Kidney capillary endothelial cell (primary cell): ENCODE data around the gene PLSCR4.

Experiments used
- DNase-seq: peaks from one replicate; pipeline ENCODE4 v3.0.0-alpha.2; 2018; ENCODE audit warnings: low spot score

PLSCR4 gene

GRCh38 chr3:146195030-146195429 lies 55.9 kb downstream of the PLSCR4 start:
- DNase-seq, result no peak

- no peak for DNase-seq
Observed at GRCh38 chr3:146191051-146191450, 59.9 kb downstream of the PLSCR4 start.

GRCh38 chr3:146189519-146190173 lies 61.3 kb downstream of the PLSCR4 start:
- DNase-seq, result peak; percentile 67

- DNase-seq, result peak; percentile 32
Observed at GRCh38 chr3:146187334-146187950, 63.5 kb downstream of the PLSCR4 start.

GRCh38 chr3:146184241-146185015 lies 66.5 kb downstream of the PLSCR4 start:
- DNase-seq, result no peak

GRCh38 chr3:146181216-146181615 lies 69.7 kb downstream of the PLSCR4 start:
- no peak for DNase-seq

- no peak for DNase-seq
Observed at GRCh38 chr3:146180376-146180775, 70.5 kb downstream of the PLSCR4 start.

- no peak for DNase-seq
Observed at GRCh38 chr3:146178006-146178689, 72.8 kb downstream of the PLSCR4 start.

GRCh38 chr3:146177519-146177918 lies 73.4 kb downstream of the PLSCR4 start:
- no peak for DNase-seq

- peak; percentile 95 for DNase-seq
Observed at GRCh38 chr3:146177072-146177471, 73.8 kb downstream of the PLSCR4 start.

- DNase-seq, result no peak
Observed at GRCh38 chr3:146172586-146172985, 78.3 kb downstream of the PLSCR4 start.

- DNase-seq, result no peak
Observed at GRCh38 chr3:146170591-146170990, 80.3 kb downstream of the PLSCR4 start.

GRCh38 chr3:146169891-146170290 lies 81.0 kb downstream of the PLSCR4 start:
- DNase-seq, result no peak

- DNase-seq, result no peak
Observed at GRCh38 chr3:146166826-146167225, 84.1 kb downstream of the PLSCR4 start.

GRCh38 chr3:146166415-146166821 lies 84.5 kb downstream of the PLSCR4 start:
- DNase-seq, result no peak

- no peak for DNase-seq
Observed at GRCh38 chr3:146165877-146166276, 85.0 kb downstream of the PLSCR4 start.

GRCh38 chr3:146164971-146165769 lies 85.7 kb downstream of the PLSCR4 start:
- no peak for DNase-seq

GRCh38 chr3:146164506-146164905 lies 86.4 kb downstream of the PLSCR4 start:
- DNase-seq, result no peak

GRCh38 chr3:146164071-146164470 lies 86.8 kb downstream of the PLSCR4 start:
- DNase-seq, result no peak

- DNase-seq, result no peak
Observed at GRCh38 chr3:146163584-146163983, 87.3 kb downstream of the PLSCR4 start.

GRCh38 chr3:146162561-146162960 lies 88.3 kb downstream of the PLSCR4 start:
- DNase-seq, result no peak

- DNase-seq, result no peak
Observed at GRCh38 chr3:146161663-146162002, 89.3 kb downstream of the PLSCR4 start.
